Loucy (cell line): ENCODE results near the gene PRKX.

Experiments used
- CTCF ChIP-seq: fragments of 200-600 bp; sonication (generic); conservative IDR thresholded peaks from 2 replicates; pipeline ENCODE4 v1.5.1; 2014; ENCODE audit warnings: mild to moderate bottlenecking, antibody characterized with exemption, low read length
- EZH2phosphoT487 ChIP-seq: fragments of 200-600 bp; IDR thresholded peaks from 2 replicates; pipeline ENCODE4 v1.6.1; 2018; ENCODE audit warnings: antibody characterized with exemption, mild to moderate bottlenecking, moderate library complexity, borderline replicate concordance

DNA sequence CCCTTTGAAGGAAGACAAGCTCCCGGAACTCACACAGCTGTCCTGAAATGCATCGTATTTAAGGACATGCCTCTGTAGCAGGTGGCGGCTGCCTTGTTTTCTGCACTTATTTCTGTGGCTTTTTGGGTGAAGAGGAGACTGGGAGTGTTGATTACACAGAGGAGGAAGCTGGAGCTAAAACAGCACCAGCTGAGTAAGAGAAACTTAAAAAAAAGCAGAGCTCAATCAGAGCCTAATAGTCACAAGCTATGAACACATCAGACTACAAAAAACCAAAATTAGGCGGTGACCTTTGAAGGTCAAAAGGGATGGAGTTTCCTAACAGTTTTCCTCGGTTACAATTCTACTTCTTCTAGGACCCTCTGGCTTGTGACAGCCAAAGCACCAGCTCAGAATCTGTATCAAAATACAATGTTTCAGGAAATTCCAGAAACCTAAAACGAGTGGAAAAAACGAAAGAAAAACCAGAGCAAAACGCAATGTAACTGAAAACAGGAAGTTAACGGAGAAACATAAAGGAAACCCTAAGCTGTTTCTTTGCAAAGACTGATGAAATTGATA, 13.5 kb downstream of the PRKX start:
- no peak for TF ChIP-seq CTCF
- TF ChIP-seq EZH2phosphoT487: no peak
